ENCODE results near the gene SPG21. TPM values are rescaled to one million over a fixed set of nuclear protein-coding genes. Genes with fewer than 3 reads are reported as not detected.

SPG21 gene
- total RNA-seq, 1 experiment from 2014 or later = 66.6 TPM

DNA sequence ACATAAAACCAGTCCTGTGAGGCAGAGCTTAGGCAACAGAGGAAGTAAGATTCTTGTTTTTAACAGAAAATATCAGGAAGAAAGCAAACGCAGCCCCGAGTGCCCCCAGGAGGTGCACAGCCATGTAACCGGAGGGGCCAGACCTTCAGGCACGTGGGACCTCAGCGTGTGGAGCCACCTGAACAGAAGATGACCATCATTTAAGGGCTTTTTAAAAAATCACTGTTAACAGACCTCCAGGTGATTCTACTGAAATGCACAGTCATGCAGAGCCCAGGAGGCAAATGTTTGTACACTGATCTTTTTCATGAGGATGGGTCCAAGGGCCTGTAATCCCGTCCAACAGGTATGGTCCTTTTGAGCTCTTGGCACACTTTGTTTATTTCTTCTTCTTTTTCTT lies 38.8 kb downstream of the SPG21 start:
- Mint-ChIP-seq H3K9me3 (peaks cover 38 to 41% of the 10 kb centered on the region in 2 experiments), H3K27me3 (ENCODE audit: low read depth) (peaks cover 3% of the 10 kb centered on the region; the same call in 1 of the 2 replicates), H3K4me1 (peaks cover 3% of the 10 kb centered on the region in 2 experiments; a peak in 2 of 4 replicates), H3K36me3 (ENCODE audit: insufficient read depth in 1 of 3, low read depth in 3 of 3) (peaks cover 33 to 53% (median 48%) of the 10 kb centered on the region in 3 experiments), H3K4me3 (no peak overlapping the region), H3K27ac (no peak overlapping the region; a peak in 1 of 7 replicates)
- H2BK15ac ChIP-seq (ENCODE audit: low read depth, low read length) = no peak overlapping the region
- no peak overlapping the region for H3K56ac ChIP-seq (ENCODE audit: insufficient read length, low read depth, low read length)
- H3K23ac ChIP-seq (ENCODE audit: insufficient read length, low read depth, low read length) = no peak overlapping the region
- no peak overlapping the region for H3K4ac ChIP-seq (ENCODE audit: low read depth, low read length)
- H2BK20ac ChIP-seq (ENCODE audit: low read depth, low read length, poor library complexity, severe bottlenecking) = no peak overlapping the region
- H4K91ac ChIP-seq (ENCODE audit: insufficient read length, low read depth, low read length) = no peak overlapping the region
- H2BK120ac ChIP-seq (ENCODE audit: low read depth, low read length, poor library complexity, severe bottlenecking) = no peak overlapping the region
- no CpG with 5 or more reads among the region's 6 CpGs for WGBS (ENCODE audit: extremely low coverage, insufficient read length, low lambda C conversion rate)
- H3T11ph ChIP-seq (ENCODE audit: low read length) = no peak overlapping the region
- TF ChIP-seq CTCF (conservative IDR thresholded peaks at IDR 0.05) = no peak
- H2AK5ac ChIP-seq (ENCODE audit: insufficient read length, low read length) = no peak overlapping the region
- no peak overlapping the region for H2AFZ ChIP-seq (ENCODE audit: low read length)
- no peak overlapping the region for H2BK12ac ChIP-seq (ENCODE audit: insufficient read length, low read depth, low read length)
- peaks cover 3% of the 10 kb centered on the region for H3K23me2 ChIP-seq (ENCODE audit: insufficient read length, low read depth, low read length, poor library complexity, severe bottlenecking)
- no peaks in the 10 kb centered on the region for H4K20me1 ChIP-seq (ENCODE audit: control insufficient read depth, insufficient read depth, insufficient read length)
- no peak overlapping the region for H3K4me2 ChIP-seq (ENCODE audit: insufficient read depth, insufficient read length, low read length)
- H2BK5ac ChIP-seq (ENCODE audit: insufficient read length, low read length) = no peak overlapping the region
- H3K79me2 ChIP-seq (ENCODE audit: insufficient read depth, low read length) = no peaks in the 10 kb centered on the region
- no peak overlapping the region for H4K8ac ChIP-seq (replicated peaks; ENCODE audit: insufficient read length, low read depth, low read length)
- no peak overlapping the region for H4K5ac ChIP-seq (ENCODE audit: insufficient read length, low read depth, low read length)
- no peaks in the 10 kb centered on the region for H3K27me3 ChIP-seq (ENCODE audit: insufficient read depth, low read length)
- no peak overlapping the region for H3K27ac ChIP-seq (ENCODE audit: insufficient read length, low read depth, low read length)
- H3K4me1 ChIP-seq (ENCODE audit: insufficient read depth, low read length) = no peaks in the 10 kb centered on the region
- no peak overlapping the region for H3K14ac ChIP-seq (ENCODE audit: insufficient read depth, low read length)
- no peaks in the 10 kb centered on the region for H3K9me3 ChIP-seq (ENCODE audit: control insufficient read depth, low read depth, low read length)
- no peak overlapping the region for H3K9ac ChIP-seq (ENCODE audit: extremely low read depth, insufficient read length, low read length)
- DNase-seq = no peak
- no peak overlapping the region for H3K18ac ChIP-seq (ENCODE audit: insufficient read length, low read depth, low read length)
- no peaks in the 10 kb centered on the region for H3K79me1 ChIP-seq (ENCODE audit: insufficient read depth, low read depth, low read length, poor library complexity, severe bottlenecking)
